SK-N-MC (cell line): Measurements from ENCODE around the gene RANBP3.
A peak's percentile ranks its signal among the peaks of the same experiment; 100 is the strongest.

ENCODE experiments used
- DNase-seq: peaks from one replicate; pipeline ENCODE4 v3.0.0-alpha.2; 2011; ENCODE audit warnings: low read depth, low spot score
- H3K27ac ChIP-seq: fragments of 200-600 bp; sonication (generic); 2 replicates; pipeline ENCODE4 v1.5.1; 2016; ENCODE audit warnings: mixed run types
- H3K36me3 ChIP-seq: fragments of 200-600 bp; sonication (generic); 2 replicates; pipeline ENCODE4 v1.6.1; 2017; ENCODE audit warnings: antibody characterized with exemption, low read length, mixed read lengths; ENCODE audit not compliant: insufficient read depth
- H3K4me3 ChIP-seq: fragments of 200-600 bp; sonication (generic); 2 replicates; pipeline ENCODE4 v1.5.1; 2016
- H3K9ac ChIP-seq: fragments of 200-600 bp; sonication (generic); 2 replicates; pipeline ENCODE4 v1.8.0; 2017; ENCODE audit warnings: mixed run types, mixed read lengths; ENCODE audit not compliant: insufficient read length
- H3K9me3 ChIP-seq: fragments of 200-600 bp; sonication (generic); 2 replicates; pipeline ENCODE4 v1.6.1; 2017; ENCODE audit warnings: low read depth, mild to moderate bottlenecking, antibody characterized with exemption, low read length, moderate library complexity, mixed read lengths
- EZH2 ChIP-seq: fragments of 200-600 bp; sonication (generic); IDR thresholded peaks from one replicate; pipeline ENCODE4 v1.6.1; 2017; ENCODE audit warnings: antibody characterized with exemption
- FOXP2 ChIP-seq: optimal IDR thresholded peaks from 2 replicates; pipeline ENCODE3; 2011; ENCODE audit warnings: mild to moderate bottlenecking, moderate library complexity; ENCODE audit not compliant: insufficient read depth; ENCODE audit errors: extremely low read length, control extremely low read depth
- POLR2AphosphoS5 ChIP-seq: IDR thresholded peaks from 2 replicates; pipeline ENCODE4 v1.6.1; 2012; ENCODE audit warnings: mild to moderate bottlenecking, low read depth, low read length, borderline replicate concordance

The RANBP3 gene

DNA sequence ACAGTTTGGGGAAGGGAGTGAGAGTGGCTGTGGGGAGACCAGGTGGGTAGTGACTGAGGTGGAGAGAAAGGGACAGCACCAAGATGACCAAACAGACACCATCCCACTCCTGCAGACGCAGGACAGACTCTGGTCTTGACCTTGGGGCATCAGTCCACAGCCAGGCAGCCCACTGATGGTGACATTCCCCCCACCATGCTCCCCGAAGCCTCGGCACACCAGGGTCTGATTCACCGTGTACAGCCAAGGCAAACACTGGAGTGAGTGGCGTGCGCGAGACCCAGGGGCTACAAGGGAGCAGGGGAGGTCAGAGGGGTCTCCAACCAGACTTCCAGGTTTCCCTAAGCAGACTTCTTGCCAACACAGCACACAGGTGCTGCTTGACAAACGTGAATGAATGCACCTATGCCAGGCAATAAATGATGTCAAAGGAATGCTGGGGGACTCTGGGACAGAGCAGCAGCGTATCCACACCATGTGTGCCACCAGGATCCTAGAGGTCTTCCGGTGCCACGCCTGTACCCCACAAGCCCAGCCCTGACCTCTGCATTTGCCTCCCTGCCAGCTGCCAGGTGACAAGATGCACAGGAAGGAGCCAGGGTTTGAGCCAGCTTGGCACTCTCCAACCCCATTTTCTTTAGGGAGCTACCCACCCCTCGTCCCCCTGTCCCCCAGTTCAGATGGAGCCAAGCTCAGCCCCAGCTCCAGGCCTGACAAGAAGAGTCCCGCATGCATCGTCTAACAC is 18.5 kb downstream of the RANBP3 start:
- no peak overlapping the region for H3K4me3 ChIP-seq
- TF ChIP-seq POLR2AphosphoS5 = no peak
- TF ChIP-seq FOXP2 = no peak
- no peak for TF ChIP-seq EZH2
- H3K9me3 ChIP-seq = no peaks in the 10 kb centered on the region
- H3K36me3 ChIP-seq = peaks cover 6% of the 10 kb centered on the region; the same call in 1 of the 2 replicates
- no peak overlapping the region for H3K9ac ChIP-seq
- no peak for DNase-seq
- H3K27ac ChIP-seq = no peak overlapping the region

- Histone ChIP-seq H3K9me3 (no peaks in the 10 kb centered on the region), H3K27ac (no peak overlapping the region), H3K36me3 (peaks cover 6% of the 10 kb centered on the region; the same call in 1 of the 2 replicates), H3K4me3 (no peak overlapping the region), H3K9ac (no peak overlapping the region)
- TF ChIP-seq FOXP2 = no peak
- TF ChIP-seq POLR2AphosphoS5 = no peak
- no peak for TF ChIP-seq EZH2
- no peak for DNase-seq
Measured at GRCh38 chr19:5958851-5959122, 19.2 kb downstream of the RANBP3 start.

DNA sequence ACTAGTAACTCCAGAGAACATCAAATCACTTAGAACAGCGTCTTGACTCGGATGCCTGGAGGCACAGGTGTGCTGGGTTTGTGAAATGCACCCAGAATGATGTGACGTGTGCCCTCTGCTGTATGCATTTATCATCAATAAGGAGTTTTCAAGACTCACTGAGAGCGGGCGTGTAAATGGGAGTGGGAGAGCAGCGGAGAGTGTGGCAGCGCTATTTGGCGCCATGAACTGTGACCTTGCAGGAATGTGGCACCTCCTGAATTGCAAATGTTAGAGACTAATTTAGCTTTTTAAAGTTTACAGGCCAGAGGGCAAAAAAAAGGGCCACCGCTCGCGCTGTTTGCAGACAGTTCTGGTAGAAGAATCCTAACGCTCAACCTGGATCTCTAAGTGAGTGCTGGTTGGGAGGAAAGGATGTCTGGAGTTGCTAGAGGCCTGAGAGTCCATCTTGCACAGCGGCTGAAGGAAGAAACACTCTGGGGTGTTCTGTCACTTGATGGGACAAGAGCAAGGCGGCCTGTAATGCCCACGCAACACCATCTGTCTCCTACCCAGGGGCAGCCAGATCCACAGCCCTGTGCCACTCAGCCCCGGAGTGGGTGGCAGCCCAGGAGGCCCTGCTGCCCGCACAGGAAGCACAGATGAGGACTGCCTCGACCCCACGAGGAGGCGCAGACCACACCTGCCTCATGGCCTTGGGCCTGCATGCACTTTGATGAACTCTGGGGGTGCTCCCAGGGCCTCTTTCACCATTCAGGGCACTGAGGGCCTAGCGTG is 19.7 kb downstream of the RANBP3 start:
- H3K4me3 ChIP-seq = no peak overlapping the region
- no peak overlapping the region for H3K27ac ChIP-seq
- no peak for TF ChIP-seq FOXP2
- no peak for TF ChIP-seq EZH2
- no peak for TF ChIP-seq POLR2AphosphoS5
- no peak for DNase-seq
- H3K36me3 ChIP-seq = peaks cover 6% of the 10 kb centered on the region; the same call in 1 of the 2 replicates
- no peak overlapping the region for H3K9ac ChIP-seq
- H3K9me3 ChIP-seq = no peaks in the 10 kb centered on the region

DNA sequence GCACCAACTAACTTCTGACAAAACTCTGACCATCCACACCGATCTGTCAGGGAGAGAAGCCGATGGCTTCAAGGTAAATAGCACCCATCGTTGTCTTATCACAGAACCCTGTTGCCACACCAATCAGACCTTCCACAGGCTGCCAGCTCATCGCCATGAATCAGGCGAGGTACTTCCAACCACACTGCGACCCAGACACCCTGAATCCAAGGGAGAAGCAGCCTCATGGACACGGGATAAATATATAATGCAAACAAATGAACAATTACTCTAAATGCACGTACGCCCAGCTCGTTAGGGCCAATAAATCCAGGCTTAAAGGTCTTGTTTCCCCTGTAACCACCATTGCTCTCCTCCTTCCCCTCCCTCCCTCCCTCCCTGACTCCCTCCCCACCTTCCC is 20.8 kb downstream of the RANBP3 start:
- peaks cover 6% of the 10 kb centered on the region; the same call in 1 of the 2 replicates for H3K36me3 ChIP-seq
- H3K4me3 ChIP-seq = no peak overlapping the region
- no peak overlapping the region for H3K9ac ChIP-seq
- TF ChIP-seq FOXP2 (no peak), EZH2 (no peak), POLR2AphosphoS5 (no peak)
- DNase-seq = no peak
- H3K9me3 ChIP-seq = no peaks in the 10 kb centered on the region
- no peak overlapping the region for H3K27ac ChIP-seq

- H3K9me3 ChIP-seq = no peaks in the 10 kb centered on the region
- no peak overlapping the region for H3K4me3 ChIP-seq
- H3K36me3 ChIP-seq = peaks cover 6% of the 10 kb centered on the region; the same call in 1 of the 2 replicates
- no peak for DNase-seq
- H3K9ac ChIP-seq = no peak overlapping the region
- no peak overlapping the region for H3K27ac ChIP-seq
- TF ChIP-seq FOXP2 = no peak
Measured at GRCh38 chr19:5956728-5957127, 21.2 kb downstream of the RANBP3 start.

GRCh38 chr19:5956323-5956722 is 21.6 kb downstream of the RANBP3 start:
- H3K9me3 ChIP-seq = no peaks in the 10 kb centered on the region
- H3K9ac ChIP-seq = no peak overlapping the region
- H3K36me3 ChIP-seq = peaks cover 6% of the 10 kb centered on the region; the same call in 1 of the 2 replicates
- H3K4me3 ChIP-seq = no peak overlapping the region
- TF ChIP-seq POLR2AphosphoS5 = no peak
- TF ChIP-seq EZH2 = no peak
- TF ChIP-seq FOXP2 = no peak
- H3K27ac ChIP-seq = no peak overlapping the region
- DNase-seq = no peak

DNA sequence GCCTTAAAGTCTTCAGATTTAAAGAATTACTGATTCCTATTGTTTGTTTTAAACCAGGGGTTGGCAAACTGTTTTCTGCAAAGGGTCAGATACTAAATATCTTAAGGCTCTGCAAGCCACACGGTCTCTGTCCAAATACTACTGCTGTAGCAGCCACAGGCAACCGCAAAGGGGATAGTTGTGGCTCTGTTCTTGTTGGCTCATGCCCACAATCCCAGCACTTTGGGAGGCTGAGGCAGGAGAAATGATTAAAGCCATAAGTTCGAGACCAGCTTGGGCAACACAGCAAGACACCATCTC is 22.4 kb downstream of the RANBP3 start:
- H3K4me3 ChIP-seq = no peak overlapping the region
- peaks cover 8% of the 10 kb centered on the region; the same call in 1 of the 2 replicates for H3K36me3 ChIP-seq
- TF ChIP-seq POLR2AphosphoS5 (no peak), EZH2 (no peak), FOXP2 (no peak)
- H3K9me3 ChIP-seq = no peaks in the 10 kb centered on the region
- no peak for DNase-seq
- peak overlapping the region; percentile 12; the same call in 1 of the 2 replicates for H3K27ac ChIP-seq
- H3K9ac ChIP-seq = no peak overlapping the region

- peak overlapping the region; percentile 62 for H3K9ac ChIP-seq
- 0 out of 2 replicates have a peak overlapping the region, but pooled peaks have one; percentile 17 for H3K4me3 ChIP-seq
- H3K27ac ChIP-seq = peak overlapping the region; percentile 86
- TF ChIP-seq EZH2 = no peak
- no peak for TF ChIP-seq FOXP2
- TF ChIP-seq POLR2AphosphoS5 = no peak
- no peaks in the 10 kb centered on the region for H3K9me3 ChIP-seq
- H3K36me3 ChIP-seq = peaks cover 10% of the 10 kb centered on the region; the same call in 1 of the 2 replicates
- no peak for DNase-seq
Measured at GRCh38 chr19:5954293-5954692, 23.6 kb downstream of the RANBP3 start.

DNA sequence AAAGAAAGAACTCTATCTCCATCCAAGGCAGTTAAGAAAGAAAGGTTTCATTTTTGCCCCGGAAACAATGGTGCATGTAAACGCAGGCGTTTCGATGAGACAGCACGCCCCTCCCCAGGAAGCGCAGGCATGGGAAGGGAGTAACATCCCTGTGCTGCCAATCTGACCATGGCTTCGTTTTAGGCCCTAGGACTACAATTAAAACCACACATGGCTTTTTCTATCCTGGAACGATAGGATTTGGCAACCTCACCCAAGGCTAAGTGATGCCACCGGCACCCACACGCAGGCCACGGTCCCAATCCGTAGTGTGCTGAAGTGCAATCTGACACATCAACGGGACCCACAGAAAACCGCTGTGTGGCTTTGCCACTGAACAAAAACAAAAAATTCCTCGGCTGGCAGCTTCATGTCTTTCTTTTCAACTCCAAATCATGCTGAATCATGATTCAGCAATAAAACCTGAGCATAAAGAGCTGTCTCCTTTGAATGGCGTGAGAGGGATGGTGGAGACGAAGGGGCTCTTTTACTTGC is 24.2 kb downstream of the RANBP3 start:
- no peak for TF ChIP-seq EZH2
- TF ChIP-seq FOXP2 = no peak
- no peak overlapping the region; the same call in 1 of the 2 replicates for H3K4me3 ChIP-seq
- no peak for DNase-seq
- no peaks in the 10 kb centered on the region for H3K9me3 ChIP-seq
- peaks cover 10% of the 10 kb centered on the region; the same call in 1 of the 2 replicates for H3K36me3 ChIP-seq
- H3K27ac ChIP-seq = peak overlapping the region; percentile 86
- H3K9ac ChIP-seq = peak overlapping the region; percentile 62
